Renal cortex interstitium (tissue), 11 donors: ENCODE results near the gene TMEM229B. TPM values are rescaled to one million over a fixed set of nuclear protein-coding genes. Genes with fewer than 3 reads are reported as not detected.

Experiments used
- DNase-seq, 11 donors: peaks; one replicate each; pipeline ENCODE4 v3.0.0-alpha.2; 2013; ENCODE audit warnings: low read depth in 9 of 11, low spot score in 4 of 11; ENCODE audit errors: extremely low read depth in 1 of 11
- polyA plus RNA-seq, 3 donors: library from polyadenylated mRNA; unstranded; fragments of 120-200 nt; gene quantifications; one replicate each; pipeline ENCODE4 v1.2.1, GENCODE V29; 2013; ENCODE audit not compliant: insufficient read length in 3 of 3

TMEM229B gene
- polyA plus RNA-seq, 3 donors = 1.9 to 2.5 (median 2.2) TPM

- no peak for DNase-seq
Measured at GRCh38 chr14:67520482-67520881, 32.0 kb upstream of the TMEM229B start.

GRCh38 chr14:67519406-67519805 is 30.9 kb upstream of the TMEM229B start:
- no peak for DNase-seq

- DNase-seq = no peak
Measured at GRCh38 chr14:67517083-67517482, 28.6 kb upstream of the TMEM229B start.

- DNase-seq = no peak
Measured at GRCh38 chr14:67516676-67517075, 28.2 kb upstream of the TMEM229B start.

- no peak for DNase-seq
Measured at GRCh38 chr14:67515386-67516079, 27.0 kb upstream of the TMEM229B start.

GRCh38 chr14:67514650-67515385 is 26.3 kb upstream of the TMEM229B start:
- peak in 2 of 11 donors; percentile 13 to 26 for DNase-seq

GRCh38 chr14:67514203-67514607 is 25.7 kb upstream of the TMEM229B start:
- no peak for DNase-seq

- DNase-seq = no peak
Measured at GRCh38 chr14:67513631-67514108, 25.1 kb upstream of the TMEM229B start.

GRCh38 chr14:67512463-67513310 is 24.2 kb upstream of the TMEM229B start:
- no peak for DNase-seq

- no peak for DNase-seq
Measured at GRCh38 chr14:67510836-67511235, 22.3 kb upstream of the TMEM229B start.

- DNase-seq = no peak
Measured at GRCh38 chr14:67510121-67510520, 21.6 kb upstream of the TMEM229B start.

GRCh38 chr14:67508956-67509355 is 20.4 kb upstream of the TMEM229B start:
- DNase-seq = no peak

- no peak for DNase-seq
Measured at GRCh38 chr14:67505254-67505653, 16.7 kb upstream of the TMEM229B start.

GRCh38 chr14:67503331-67503730 is 14.8 kb upstream of the TMEM229B start:
- no peak for DNase-seq

GRCh38 chr14:67502867-67503266 is 14.3 kb upstream of the TMEM229B start:
- no peak for DNase-seq

GRCh38 chr14:67501670-67502069 is 13.1 kb upstream of the TMEM229B start:
- no peak for DNase-seq

GRCh38 chr14:67500981-67501380 is 12.5 kb upstream of the TMEM229B start:
- no peak for DNase-seq

- no peak for DNase-seq
Measured at GRCh38 chr14:67497716-67498115, 9.2 kb upstream of the TMEM229B start.

- DNase-seq = no peak
Measured at GRCh38 chr14:67497216-67497615, 8.7 kb upstream of the TMEM229B start.

- no peak for DNase-seq
Measured at GRCh38 chr14:67495827-67496226, 7.3 kb upstream of the TMEM229B start.
